ENCODE data around the gene NSMF.

- no peak for TF ChIP-seq EZH2 (IDR thresholded peaks at IDR 0.05; ENCODE audit: low read depth, low read length, severe bottlenecking)
- TF ChIP-seq CTCF (IDR thresholded peaks at IDR 0.05; ENCODE audit: control extremely low read depth in 1 of 3, insufficient read depth in 1 of 3, low read depth in 1 of 3, low read length in 3 of 3), result no peak
- no peak for TF ChIP-seq GTF2F1 (IDR thresholded peaks at IDR 0.05; ENCODE audit: borderline replicate concordance, low read depth, low read length)
- TF ChIP-seq USF2 (IDR thresholded peaks at IDR 0.05; ENCODE audit: low read length), result no peak
Measured at GRCh38 chr9:137474271-137474670, 15.1 kb upstream of the NSMF start.

All from H1 (cell line).